Left lung (tissue), 10 donors: ENCODE results near the gene PDPN. TPM values are rescaled to one million over a fixed set of nuclear protein-coding genes. Genes with fewer than 3 reads are reported as not detected.

Source experiments
- ATAC-seq: fragments of 200-7000 bp; cut with Tn5 transposase; one replicate; pipeline ENCODE4 v1.9.1; 2020; ENCODE audit warnings: moderate library complexity
- DNase-seq, 4 donors: peaks; one replicate each; pipeline ENCODE4 v3.0.0-alpha.2; 2013 to 2020
- H3K27ac ChIP-seq, 2 donors: fragments of 200-600 bp; sonication (generic) in 1 of 2; one replicate each; pipeline versions ENCODE4 v1.5.0 to v1.8.0; 2020 to 2021
- H3K27me3 ChIP-seq, 2 donors: fragments of 200-600 bp; sonication (generic) in 1 of 2; one replicate each; pipeline versions ENCODE4 v1.5.0 to v1.8.0; 2020 to 2021
- H3K36me3 ChIP-seq, 2 donors: fragments of 200-600 bp; sonication (generic) in 1 of 2; one replicate each; pipeline versions ENCODE4 v1.5.0 to v1.8.0; 2020 to 2021
- H3K4me1 ChIP-seq, 2 donors: fragments of 200-600 bp; one replicate each; pipeline ENCODE4 v1.8.0; 2021
- H3K4me3 ChIP-seq, 2 donors: fragments of 200-600 bp; sonication (generic) in 1 of 2; one replicate each; pipeline versions ENCODE4 v1.5.0 to v1.8.0; 2020 to 2021; ENCODE audit warnings: mild to moderate bottlenecking in 1 of 2
- H3K9me3 ChIP-seq, 2 donors: fragments of 200-600 bp; sonication (generic) in 1 of 2; one replicate each; pipeline versions ENCODE4 v1.5.0 to v1.8.0; 2020 to 2021
- intact Hi-C, 2 donors: fragments of 100-400 bp; cut with DNase I; formaldehyde crosslinking; loops; one replicate each; pipeline versions ENCODE4 v1.11.2 to v1.14.2; 2022
- polyA plus RNA-seq, 6 donors: library from polyadenylated mRNA; unstranded; fragments of 120-200 nt; gene quantifications; one replicate each; pipeline ENCODE4 v1.2.1, GENCODE V29; 2013; ENCODE audit not compliant: insufficient read length in 6 of 6
- total RNA-seq, 2 donors: library from RNA; stranded (reverse); fragmentation: NEBNext Ultra II Directional; extraction: Animal tissue kit (Norgen Biotek cat#: 25700); gene quantifications; one replicate each; pipeline ENCODE4 v1.2.1, GENCODE V29; 2021
- TF ChIP-seq, protein P1 (sequence below), 2 donors: fragments of 200-600 bp; sonication (generic) in 1 of 2; IDR thresholded peaks; one replicate each; pipeline versions ENCODE4 v1.5.0 to v1.8.0; 2021; ENCODE audit warnings: antibody characterized with exemption in 2 of 2
- donor health status: DM: no; HTN: yes; CAD: no.
- donor health status: DM: no; HTN: no; CAD: no.

The PDPN gene
- total and polyA plus RNA-seq, 8 donors: 23.6 to 57.6 (median 46.3) TPM

DNA sequence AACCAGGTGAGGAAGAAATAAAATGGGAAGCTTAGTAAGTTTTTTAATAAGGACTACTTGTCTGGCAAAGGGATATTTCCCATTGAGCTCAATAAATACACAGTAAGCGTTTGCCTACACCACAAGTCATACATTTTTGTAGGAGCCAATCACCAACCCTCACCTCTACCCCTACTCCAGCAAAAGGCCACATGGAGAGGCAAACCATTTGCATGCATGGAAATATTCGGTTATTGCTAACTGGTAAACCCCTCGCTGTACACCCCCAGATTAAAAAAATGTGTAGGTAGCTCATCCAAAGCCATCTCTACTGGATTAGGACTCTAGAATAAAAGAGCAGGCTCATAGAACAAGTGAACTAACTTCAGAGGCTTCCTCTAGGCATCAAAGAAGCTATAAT lies 21.1 kb downstream of the PDPN start:
- H3K4me3 ChIP-seq: no peak overlapping the region
- peaks cover 4% of the 10 kb centered on the region in 2 donors for H3K4me1 ChIP-seq
- H3K9me3 ChIP-seq: no peaks in the 10 kb centered on the region
- no peaks in the 10 kb centered on the region for H3K36me3 ChIP-seq
- H3K27ac ChIP-seq: peak overlapping the region; percentile 28 to 39
- DNase-seq (no peak), ATAC-seq (no peak)
- H3K27me3 ChIP-seq: peaks cover 0 to 24% of the 10 kb centered on the region in 2 donors
- intact Hi-C loops: no loop called here
- TF ChIP-seq, protein P1, sequence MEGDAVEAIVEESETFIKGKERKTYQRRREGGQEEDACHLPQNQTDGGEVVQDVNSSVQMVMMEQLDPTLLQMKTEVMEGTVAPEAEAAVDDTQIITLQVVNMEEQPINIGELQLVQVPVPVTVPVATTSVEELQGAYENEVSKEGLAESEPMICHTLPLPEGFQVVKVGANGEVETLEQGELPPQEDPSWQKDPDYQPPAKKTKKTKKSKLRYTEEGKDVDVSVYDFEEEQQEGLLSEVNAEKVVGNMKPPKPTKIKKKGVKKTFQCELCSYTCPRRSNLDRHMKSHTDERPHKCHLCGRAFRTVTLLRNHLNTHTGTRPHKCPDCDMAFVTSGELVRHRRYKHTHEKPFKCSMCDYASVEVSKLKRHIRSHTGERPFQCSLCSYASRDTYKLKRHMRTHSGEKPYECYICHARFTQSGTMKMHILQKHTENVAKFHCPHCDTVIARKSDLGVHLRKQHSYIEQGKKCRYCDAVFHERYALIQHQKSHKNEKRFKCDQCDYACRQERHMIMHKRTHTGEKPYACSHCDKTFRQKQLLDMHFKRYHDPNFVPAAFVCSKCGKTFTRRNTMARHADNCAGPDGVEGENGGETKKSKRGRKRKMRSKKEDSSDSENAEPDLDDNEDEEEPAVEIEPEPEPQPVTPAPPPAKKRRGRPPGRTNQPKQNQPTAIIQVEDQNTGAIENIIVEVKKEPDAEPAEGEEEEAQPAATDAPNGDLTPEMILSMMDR (IDR thresholded peaks at IDR 0.05): no peak

GRCh38 chr1:13605159-13605558 lies 21.5 kb downstream of the PDPN start:
- ATAC-seq (peak; percentile 55), DNase-seq (no peak)
- Histone ChIP-seq H3K4me1 (peaks cover 4% of the 10 kb centered on the region in 2 donors), H3K27me3 (peaks cover 0 to 25% of the 10 kb centered on the region in 2 donors), H3K9me3 (no peaks in the 10 kb centered on the region), H3K4me3 (no peak overlapping the region), H3K27ac (peak overlapping the region; percentile 28 to 39), H3K36me3 (no peaks in the 10 kb centered on the region)
- intact Hi-C loops: no loop called here
- TF ChIP-seq, protein P1 (IDR thresholded peaks at IDR 0.05): no peak

DNA sequence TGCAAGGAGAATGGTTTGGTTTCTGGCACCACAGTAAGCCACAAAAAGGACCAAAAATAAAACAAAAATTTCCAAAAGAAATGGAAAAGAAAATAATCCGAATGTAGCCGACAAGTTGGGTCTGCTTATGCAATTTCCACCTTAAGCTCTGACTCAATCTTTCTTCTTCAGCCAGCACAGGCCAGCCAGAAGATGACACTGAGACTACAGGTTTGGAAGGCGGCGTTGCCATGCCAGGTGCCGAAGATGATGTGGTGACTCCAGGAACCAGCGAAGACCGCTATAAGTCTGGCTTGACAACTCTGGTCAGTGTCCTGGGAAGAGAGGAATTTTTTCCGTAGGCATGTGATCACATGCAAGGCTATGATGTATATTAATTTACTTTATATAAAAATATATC lies 23.4 kb downstream of the PDPN start:
- intact Hi-C loops: no loop called here
- peaks cover 0 to 28% of the 10 kb centered on the region in 2 donors for H3K27me3 ChIP-seq
- no peak overlapping the region for H3K4me3 ChIP-seq
- H3K4me1 ChIP-seq: peaks cover 4% of the 10 kb centered on the region in 2 donors
- no peak overlapping the region for H3K27ac ChIP-seq
- no peaks in the 10 kb centered on the region for H3K9me3 ChIP-seq
- TF ChIP-seq, protein P1 (IDR thresholded peaks at IDR 0.05): no peak
- no peaks in the 10 kb centered on the region for H3K36me3 ChIP-seq
- ATAC-seq (no peak), DNase-seq (no peak)

GRCh38 chr1:13616234-13616633 lies 32.6 kb downstream of the PDPN start:
- TF ChIP-seq, protein P1 (IDR thresholded peaks at IDR 0.05): no peak
- Histone ChIP-seq H3K27ac (no peak overlapping the region), H3K36me3 (no peaks in the 10 kb centered on the region), H3K27me3 (no peaks in the 10 kb centered on the region), H3K4me1 (no peaks in the 10 kb centered on the region), H3K4me3 (no peak overlapping the region), H3K9me3 (no peaks in the 10 kb centered on the region)
- ATAC-seq (no peak), DNase-seq (no peak)
- intact Hi-C loops: no loop called here

GRCh38 chr1:13617108-13617507 lies 33.5 kb downstream of the PDPN start:
- Histone ChIP-seq H3K27ac (no peak overlapping the region), H3K4me1 (no peaks in the 10 kb centered on the region), H3K9me3 (no peaks in the 10 kb centered on the region), H3K36me3 (no peaks in the 10 kb centered on the region), H3K27me3 (no peaks in the 10 kb centered on the region), H3K4me3 (no peak overlapping the region)
- DNase-seq: peak in 1 of 4 donors; percentile 43
- no peak for ATAC-seq
- intact Hi-C loops: no loop called here
- TF ChIP-seq, protein P1 (IDR thresholded peaks at IDR 0.05): no peak
